ENCODE results near the gene ENKD1.

Gene ENKD1

GRCh38 chr16:67677712-67678111, 11.2 kb upstream of the ENKD1 start:
- Histone ChIP-seq H3K4me3 (ENCODE audit: low read length) (no peak overlapping the region), H3K9me3 (ENCODE audit: control insufficient read depth, low read depth, low read length) (no peaks in the 10 kb centered on the region), H3K27me3 (ENCODE audit: control insufficient read depth, insufficient read depth, low read length) (no peaks in the 10 kb centered on the region), H3K36me3 (ENCODE audit: control insufficient read depth, low read depth, low read length) (peaks cover 4% of the 10 kb centered on the region), H3K4me1 (ENCODE audit: control insufficient read depth, low read depth, low read length) (no peaks in the 10 kb centered on the region), H3K27ac (ENCODE audit: low read length) (no peak overlapping the region), H3K9ac (ENCODE audit: low read length) (no peak overlapping the region)

- Histone ChIP-seq H3K9ac (ENCODE audit: low read length) (no peak overlapping the region), H3K9me3 (ENCODE audit: control insufficient read depth, low read depth, low read length) (no peaks in the 10 kb centered on the region), H3K4me3 (ENCODE audit: low read length) (no peak overlapping the region), H3K27ac (ENCODE audit: low read length) (no peak overlapping the region), H3K4me1 (ENCODE audit: control insufficient read depth, low read depth, low read length) (no peaks in the 10 kb centered on the region), H3K36me3 (ENCODE audit: control insufficient read depth, low read depth, low read length) (no peaks in the 10 kb centered on the region), H3K27me3 (ENCODE audit: control insufficient read depth, insufficient read depth, low read length) (no peaks in the 10 kb centered on the region)
These were observed 10.4 kb upstream of the ENKD1 start for GRCh38 chr16:67676939-67677338.

- H3K9me3 ChIP-seq (ENCODE audit: control insufficient read depth, low read depth, low read length) = no peaks in the 10 kb centered on the region
- H3K27ac ChIP-seq (ENCODE audit: low read length) = no peak overlapping the region
These were observed 10.0 kb upstream of the ENKD1 start for GRCh38 chr16:67676516-67676915.

GRCh38 chr16:67675999-67676398, 9.4 kb upstream of the ENKD1 start:
- Histone ChIP-seq H3K9ac (ENCODE audit: low read length) (no peak overlapping the region), H3K36me3 (ENCODE audit: control insufficient read depth, low read depth, low read length) (no peaks in the 10 kb centered on the region), H3K4me3 (ENCODE audit: low read length) (no peak overlapping the region), H3K4me1 (ENCODE audit: control insufficient read depth, low read depth, low read length) (no peaks in the 10 kb centered on the region), H3K27ac (ENCODE audit: low read length) (no peak overlapping the region), H3K27me3 (ENCODE audit: control insufficient read depth, insufficient read depth, low read length) (no peaks in the 10 kb centered on the region), H3K9me3 (ENCODE audit: control insufficient read depth, low read depth, low read length) (no peaks in the 10 kb centered on the region)

More at GRCh38 chr16:67676516-67676915, 10.0 kb upstream of the ENKD1 start:
- H3K36me3 ChIP-seq (ENCODE audit: control insufficient read depth, low read depth, low read length) = no peaks in the 10 kb centered on the region
- no peak overlapping the region for H3K9ac ChIP-seq (ENCODE audit: low read length)
- H3K27me3 ChIP-seq (ENCODE audit: control insufficient read depth, insufficient read depth, low read length) = no peaks in the 10 kb centered on the region
- no peak overlapping the region for H3K4me3 ChIP-seq (ENCODE audit: low read length)
- H3K4me1 ChIP-seq (ENCODE audit: control insufficient read depth, low read depth, low read length) = no peaks in the 10 kb centered on the region

GRCh38 chr16:67675579-67675935, 9.0 kb upstream of the ENKD1 start:
- no peak overlapping the region for H3K27ac ChIP-seq (ENCODE audit: low read length)
- H3K4me1 ChIP-seq (ENCODE audit: control insufficient read depth, low read depth, low read length) = no peaks in the 10 kb centered on the region
- H3K27me3 ChIP-seq (ENCODE audit: control insufficient read depth, insufficient read depth, low read length) = no peaks in the 10 kb centered on the region
- H3K36me3 ChIP-seq (ENCODE audit: control insufficient read depth, low read depth, low read length) = no peaks in the 10 kb centered on the region
- no peaks in the 10 kb centered on the region for H3K9me3 ChIP-seq (ENCODE audit: control insufficient read depth, low read depth, low read length)
- H3K4me3 ChIP-seq (ENCODE audit: low read length) = no peak overlapping the region
- no peak overlapping the region for H3K9ac ChIP-seq (ENCODE audit: low read length)

GRCh38 chr16:67674851-67675578, 8.5 kb upstream of the ENKD1 start:
- Histone ChIP-seq H3K9ac (ENCODE audit: low read length) (no peak overlapping the region), H3K27ac (ENCODE audit: low read length) (no peak overlapping the region), H3K27me3 (ENCODE audit: control insufficient read depth, insufficient read depth, low read length) (no peaks in the 10 kb centered on the region), H3K4me3 (ENCODE audit: low read length) (no peak overlapping the region), H3K36me3 (ENCODE audit: control insufficient read depth, low read depth, low read length) (no peaks in the 10 kb centered on the region), H3K9me3 (ENCODE audit: control insufficient read depth, low read depth, low read length) (no peaks in the 10 kb centered on the region), H3K4me1 (ENCODE audit: control insufficient read depth, low read depth, low read length) (no peaks in the 10 kb centered on the region)

GRCh38 chr16:67673712-67674580, 7.4 kb upstream of the ENKD1 start:
- no peaks in the 10 kb centered on the region for H3K9me3 ChIP-seq (ENCODE audit: control insufficient read depth, low read depth, low read length)
- H3K4me3 ChIP-seq (ENCODE audit: low read length) = no peak overlapping the region
- no peak overlapping the region for H3K9ac ChIP-seq (ENCODE audit: low read length)
- H3K36me3 ChIP-seq (ENCODE audit: control insufficient read depth, low read depth, low read length) = no peaks in the 10 kb centered on the region
- no peak overlapping the region for H3K27ac ChIP-seq (ENCODE audit: low read length)
- H3K27me3 ChIP-seq (ENCODE audit: control insufficient read depth, insufficient read depth, low read length) = no peaks in the 10 kb centered on the region
- no peaks in the 10 kb centered on the region for H3K4me1 ChIP-seq (ENCODE audit: control insufficient read depth, low read depth, low read length)

GRCh38 chr16:67672739-67673662, 6.5 kb upstream of the ENKD1 start:
- H3K4me3 ChIP-seq (ENCODE audit: low read length) = no peak overlapping the region
- H3K9ac ChIP-seq (ENCODE audit: low read length) = no peak overlapping the region
- no peaks in the 10 kb centered on the region for H3K9me3 ChIP-seq (ENCODE audit: control insufficient read depth, low read depth, low read length)
- no peak overlapping the region for H3K27ac ChIP-seq (ENCODE audit: low read length)
- no peaks in the 10 kb centered on the region for H3K27me3 ChIP-seq (ENCODE audit: control insufficient read depth, insufficient read depth, low read length)
- H3K36me3 ChIP-seq (ENCODE audit: control insufficient read depth, low read depth, low read length) = no peaks in the 10 kb centered on the region
- H3K4me1 ChIP-seq (ENCODE audit: control insufficient read depth, low read depth, low read length) = no peaks in the 10 kb centered on the region

GRCh38 chr16:67672306-67672705, 5.8 kb upstream of the ENKD1 start:
- H3K4me3 ChIP-seq (ENCODE audit: low read length) = no peak overlapping the region
- no peaks in the 10 kb centered on the region for H3K36me3 ChIP-seq (ENCODE audit: control insufficient read depth, low read depth, low read length)
- H3K27me3 ChIP-seq (ENCODE audit: control insufficient read depth, insufficient read depth, low read length) = peaks cover 1% of the 10 kb centered on the region
- H3K27ac ChIP-seq (ENCODE audit: low read length) = no peak overlapping the region
- H3K4me1 ChIP-seq (ENCODE audit: control insufficient read depth, low read depth, low read length) = peaks cover 2% of the 10 kb centered on the region
- no peaks in the 10 kb centered on the region for H3K9me3 ChIP-seq (ENCODE audit: control insufficient read depth, low read depth, low read length)
- H3K9ac ChIP-seq (ENCODE audit: low read length) = no peak overlapping the region

GRCh38 chr16:67669499-67670101, 3.0 kb upstream of the ENKD1 start:
- H3K36me3 ChIP-seq (ENCODE audit: control insufficient read depth, low read depth, low read length) = no peaks in the 10 kb centered on the region
- no peak overlapping the region for H3K9ac ChIP-seq (ENCODE audit: low read length)
- no peak overlapping the region for H3K4me3 ChIP-seq (ENCODE audit: low read length)
- H3K27me3 ChIP-seq (ENCODE audit: control insufficient read depth, insufficient read depth, low read length) = peaks cover 5% of the 10 kb centered on the region
- no peaks in the 10 kb centered on the region for H3K9me3 ChIP-seq (ENCODE audit: control insufficient read depth, low read depth, low read length)
- H3K27ac ChIP-seq (ENCODE audit: low read length) = no peak overlapping the region
- H3K4me1 ChIP-seq (ENCODE audit: control insufficient read depth, low read depth, low read length) = peaks cover 9% of the 10 kb centered on the region
